Measurements from ENCODE around the gene GGA1. TPM values are rescaled to one million over a fixed set of nuclear protein-coding genes. Genes with fewer than 3 reads are reported as not detected.

Gene GGA1
- total RNA-seq, 2 donors from 2014 or later, result 59.9 to 61.2 TPM

DNA sequence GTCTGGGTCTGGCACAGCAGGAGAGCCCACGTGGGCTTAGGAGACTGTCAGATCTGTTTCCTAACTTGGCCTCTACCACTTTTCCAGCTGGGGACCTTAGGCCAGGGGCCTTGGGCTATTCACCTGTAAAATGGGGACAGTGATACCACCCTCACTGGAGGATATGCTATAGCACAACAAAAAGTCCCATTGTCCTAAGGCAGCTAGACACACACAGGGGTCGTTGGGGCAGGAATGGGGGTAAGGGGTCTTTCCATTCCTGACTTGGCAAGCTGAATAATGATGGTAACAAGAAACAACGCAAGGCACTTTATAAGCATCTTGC, 28.3 kb downstream of the GGA1 start:
- no peak for DNase-seq (ENCODE audit: low spot score)
- no peak overlapping the region for H3K27ac ChIP-seq
- ATAC-seq (ENCODE audit: insufficient number of reproducible peaks, low FRiP score, low read depth), result no peak

DNA sequence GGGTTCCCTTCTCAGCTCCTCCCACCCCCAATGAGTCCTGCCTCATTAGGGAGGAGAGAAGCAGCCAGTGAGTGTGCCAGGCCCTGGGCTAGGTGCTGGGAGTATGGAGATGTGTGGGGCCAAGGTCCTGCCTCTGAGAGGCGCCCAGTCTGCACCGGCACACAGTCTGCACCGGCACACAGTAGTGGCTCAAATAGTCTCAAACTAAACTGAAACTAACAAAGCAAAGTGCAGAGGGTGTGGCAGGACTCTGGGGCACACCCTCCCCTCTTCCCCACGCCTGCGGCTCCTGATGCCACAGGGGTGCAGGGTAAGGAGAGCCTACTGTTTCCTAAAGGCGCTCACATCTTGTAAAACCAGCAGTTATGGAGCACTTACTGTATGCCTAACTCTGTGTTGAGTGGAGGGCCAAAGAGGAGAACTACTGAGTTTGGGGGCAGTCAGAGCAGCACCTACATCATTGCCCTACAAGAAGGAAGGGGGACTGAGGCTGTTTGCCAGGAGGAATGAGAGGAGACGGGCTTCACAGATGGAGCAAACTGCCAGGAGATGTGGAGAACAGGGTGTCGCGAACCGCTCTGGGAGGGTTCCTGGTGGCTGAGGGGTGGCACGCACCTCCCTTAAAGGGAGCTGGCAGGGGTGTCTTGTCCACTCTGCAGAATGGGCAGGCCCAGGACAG, 29.9 kb downstream of the GGA1 start:
- Histone ChIP-seq H3K36me3 (no peaks in the 10 kb centered on the region), H3K4me1 (ENCODE audit: control insufficient read depth in 1 of 2, low read depth in 2 of 2) (peaks cover 10 to 26% of the 10 kb centered on the region in 2 donors), H3K9me3 (no peaks in the 10 kb centered on the region), H3K4me3 (peak overlapping the region; percentile 74), H3K27me3 (replicated peaks; ENCODE audit: insufficient read depth) (no peaks in the 10 kb centered on the region), H3K27ac (no peak overlapping the region)
- TF ChIP-seq, protein P1, sequence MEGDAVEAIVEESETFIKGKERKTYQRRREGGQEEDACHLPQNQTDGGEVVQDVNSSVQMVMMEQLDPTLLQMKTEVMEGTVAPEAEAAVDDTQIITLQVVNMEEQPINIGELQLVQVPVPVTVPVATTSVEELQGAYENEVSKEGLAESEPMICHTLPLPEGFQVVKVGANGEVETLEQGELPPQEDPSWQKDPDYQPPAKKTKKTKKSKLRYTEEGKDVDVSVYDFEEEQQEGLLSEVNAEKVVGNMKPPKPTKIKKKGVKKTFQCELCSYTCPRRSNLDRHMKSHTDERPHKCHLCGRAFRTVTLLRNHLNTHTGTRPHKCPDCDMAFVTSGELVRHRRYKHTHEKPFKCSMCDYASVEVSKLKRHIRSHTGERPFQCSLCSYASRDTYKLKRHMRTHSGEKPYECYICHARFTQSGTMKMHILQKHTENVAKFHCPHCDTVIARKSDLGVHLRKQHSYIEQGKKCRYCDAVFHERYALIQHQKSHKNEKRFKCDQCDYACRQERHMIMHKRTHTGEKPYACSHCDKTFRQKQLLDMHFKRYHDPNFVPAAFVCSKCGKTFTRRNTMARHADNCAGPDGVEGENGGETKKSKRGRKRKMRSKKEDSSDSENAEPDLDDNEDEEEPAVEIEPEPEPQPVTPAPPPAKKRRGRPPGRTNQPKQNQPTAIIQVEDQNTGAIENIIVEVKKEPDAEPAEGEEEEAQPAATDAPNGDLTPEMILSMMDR (IDR thresholded peaks at IDR 0.05), result no peak
- DNase-seq (ENCODE audit: low spot score) (no peak), ATAC-seq (ENCODE audit: insufficient number of reproducible peaks, low FRiP score, low read depth) (no peak)

More for the DNA sequence above, 28.3 kb downstream of the GGA1 start:
- H3K9me3 ChIP-seq, result no peaks in the 10 kb centered on the region
- TF ChIP-seq, protein P1 (IDR thresholded peaks at IDR 0.05), result no peak
- H3K4me3 ChIP-seq, result no peak overlapping the region
- no peaks in the 10 kb centered on the region for H3K27me3 ChIP-seq (replicated peaks; ENCODE audit: insufficient read depth)
- H3K36me3 ChIP-seq, result no peaks in the 10 kb centered on the region
- H3K4me1 ChIP-seq (ENCODE audit: control insufficient read depth in 1 of 2, low read depth in 2 of 2), result peaks cover 16 to 35% of the 10 kb centered on the region in 2 donors

DNA sequence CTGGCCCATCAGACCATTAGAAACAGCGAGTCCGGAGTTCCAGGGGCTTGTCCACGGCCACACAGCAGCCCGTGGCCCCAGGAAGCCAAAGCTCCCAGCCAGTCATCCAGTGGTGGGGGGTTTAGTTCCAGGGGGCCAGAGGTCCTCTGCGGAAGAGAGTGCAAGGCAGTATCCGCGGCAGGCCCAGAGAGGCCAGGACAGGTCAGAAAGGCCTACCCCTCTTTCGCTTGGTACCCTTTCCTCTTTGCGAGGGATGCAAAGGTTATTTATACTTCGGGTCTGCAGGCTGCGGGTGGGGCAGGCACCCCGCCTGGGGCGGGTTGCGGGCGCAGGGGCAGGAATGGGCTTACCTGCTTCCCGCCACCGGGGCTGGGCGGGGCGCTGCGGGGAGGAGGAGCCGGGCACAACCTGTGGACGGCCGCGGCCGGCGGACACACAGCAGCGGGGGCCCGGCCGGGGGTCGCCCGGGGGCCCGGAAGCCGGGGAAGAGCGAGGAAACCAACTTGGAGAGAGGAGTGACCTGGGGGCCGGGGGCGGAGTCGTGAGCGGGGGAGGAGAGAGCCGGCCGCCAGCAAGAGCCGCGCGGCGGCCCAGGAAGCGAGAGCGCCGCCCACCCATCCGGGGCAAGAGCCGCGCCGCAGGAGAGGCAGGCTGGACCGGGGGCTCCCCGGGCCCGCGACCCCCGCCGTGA, 30.6 kb downstream of the GGA1 start, which contains the start of gene SH3BP1:
Gene SH3BP1, plus strand, starts transcription at position 600 of the 691 bp plus-strand sequence. CDS start 119 bp downstream, outside the sequence.
- Histone ChIP-seq H3K4me3 (peak within 1 kb of the TSS; percentile 74), H3K36me3 (no peaks in the 10 kb centered on the region), H3K27ac (no peak within 1 kb of the TSS), H3K4me1 (ENCODE audit: control insufficient read depth in 1 of 2, low read depth in 2 of 2) (peaks cover 6 to 19% of the 10 kb centered on the region in 2 donors), H3K9me3 (no peaks in the 10 kb centered on the region), H3K27me3 (replicated peaks; ENCODE audit: insufficient read depth) (no peaks in the 10 kb centered on the region)
- TF ChIP-seq, protein P1 (IDR thresholded peaks at IDR 0.05), result no peak
- no peak for ATAC-seq (ENCODE audit: insufficient number of reproducible peaks, low FRiP score, low read depth)
- DNase-seq (ENCODE audit: low spot score), result no peak

DNA sequence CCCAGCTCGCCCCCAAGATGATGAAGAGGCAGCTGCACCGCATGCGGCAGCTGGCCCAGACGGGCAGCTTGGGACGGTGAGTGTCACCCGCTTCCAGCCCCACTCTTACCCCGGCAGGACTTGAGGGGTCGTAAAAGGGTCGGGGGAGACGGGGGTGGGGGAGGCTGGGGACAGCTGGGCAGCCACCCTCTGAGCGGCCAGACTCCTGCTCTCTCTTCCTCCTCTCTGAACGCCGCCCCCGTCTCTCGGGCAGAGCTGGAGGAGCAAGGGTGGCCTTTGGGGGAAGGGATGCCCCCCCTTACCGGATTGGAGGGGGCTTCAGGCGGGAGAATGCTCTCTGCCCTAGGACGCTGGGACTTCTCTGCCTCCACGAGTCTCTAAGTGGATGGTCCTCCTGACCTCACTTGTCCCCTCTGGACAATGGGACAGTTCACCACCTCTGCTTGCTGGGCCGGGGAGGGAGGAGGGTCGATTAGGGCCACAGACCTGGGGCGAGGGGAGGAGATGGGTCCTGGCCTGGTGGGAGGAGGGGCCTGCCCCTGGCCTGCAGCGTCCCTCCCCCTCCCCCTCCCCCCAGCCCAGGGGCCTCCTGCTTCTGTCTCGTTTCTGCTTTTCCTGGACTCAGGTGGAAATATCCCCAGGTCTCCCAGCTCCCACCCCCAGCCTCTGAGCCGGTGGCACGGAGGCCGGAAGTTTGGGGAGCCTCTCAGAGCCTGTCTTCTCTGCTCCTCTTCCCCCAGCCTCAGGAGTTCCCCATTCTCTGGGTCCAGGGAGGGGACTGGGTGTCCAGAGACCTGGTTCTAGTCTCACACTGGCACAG, 31.3 kb downstream of the GGA1 start:
- ATAC-seq (ENCODE audit: insufficient number of reproducible peaks, low FRiP score, low read depth), result no peak

More for the DNA sequence above, 31.3 kb downstream of the GGA1 start:
- TF ChIP-seq, protein P1 (IDR thresholded peaks at IDR 0.05), result no peak
- Histone ChIP-seq H3K4me3 (peak overlapping the region; percentile 74), H3K27me3 (replicated peaks; ENCODE audit: insufficient read depth) (no peaks in the 10 kb centered on the region), H3K36me3 (no peaks in the 10 kb centered on the region), H3K4me1 (ENCODE audit: control insufficient read depth in 1 of 2, low read depth in 2 of 2) (peaks cover 0 to 12% of the 10 kb centered on the region in 2 donors), H3K9me3 (no peaks in the 10 kb centered on the region), H3K27ac (no peak overlapping the region)
- DNase-seq (ENCODE audit: low spot score), result no peak
